ENCODE results near the gene RNPS1. TPM values are rescaled to one million over a fixed set of nuclear protein-coding genes. Genes with fewer than 3 reads are reported as not detected.

RNPS1 gene
- total and polyA plus RNA-seq, 2 donors (not counting 1 experiment from before 2014, with no cell fraction given), result 38.1 to 115 TPM

DNA sequence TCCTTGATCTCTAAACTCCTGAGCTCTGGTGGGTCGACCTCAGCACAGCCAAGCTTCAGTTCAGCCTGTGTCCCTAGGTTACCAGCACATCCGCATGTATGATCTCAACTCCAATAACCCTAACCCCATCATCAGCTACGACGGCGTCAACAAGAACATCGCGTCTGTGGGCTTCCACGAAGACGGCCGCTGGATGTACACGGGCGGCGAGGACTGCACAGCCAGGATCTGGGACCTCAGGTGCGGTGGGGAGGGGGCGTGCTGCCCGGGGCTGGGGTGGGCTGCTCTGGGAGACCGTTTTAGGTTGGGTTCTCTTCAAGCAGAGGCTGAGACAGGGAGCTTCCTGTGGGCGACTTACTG is 61.5 kb downstream of the RNPS1 start:
- Histone ChIP-seq H3K27me3 (ENCODE audit: control insufficient read depth, insufficient read depth, low read length) (no peaks in the 10 kb centered on the region), H3K9me3 (ENCODE audit: control insufficient read depth, insufficient read depth, low read depth, low read length) (no peaks in the 10 kb centered on the region), H3K9ac (ENCODE audit: insufficient read depth, low read length) (no peak overlapping the region), H2AFZ (ENCODE audit: low read length) (no peak overlapping the region), H3K4me3 (replicated peaks in 1 of 4; ENCODE audit: control extremely low read depth in 1 of 4, insufficient read depth in 1 of 4, low read depth in 3 of 4, low read length in 4 of 4) (peak overlapping the region; percentile 62 to 83 (median 75)), H3K36me3 (ENCODE audit: control insufficient read depth, insufficient read depth, low read length) (peaks cover 25% of the 10 kb centered on the region), H3K4me2 (ENCODE audit: extremely low read depth, insufficient read depth, low read length) (peak overlapping the region; percentile 92), H4K20me1 (ENCODE audit: control insufficient read depth, extremely low read depth, insufficient read depth, low read length) (no peaks in the 10 kb centered on the region), H3K79me2 (ENCODE audit: control insufficient read depth, insufficient read depth, low read length) (peaks cover 7% of the 10 kb centered on the region), H3K4me1 (ENCODE audit: control insufficient read depth, extremely low read depth, insufficient read depth, low read length) (peaks cover 2% of the 10 kb centered on the region), H3K27ac (ENCODE audit: insufficient read depth, low read length) (peak overlapping the region; percentile 84)
- TF ChIP-seq CTCF (conservative IDR thresholded peaks at IDR 0.05 in 1 of 2, IDR thresholded peaks at IDR 0.05 in 1 of 2; ENCODE audit: low read depth in 1 of 2, low read length in 2 of 2) (no peak), EZH2 (IDR thresholded peaks at IDR 0.05; ENCODE audit: low read length, missing control alignments) (no peak)
- DNase-seq (ENCODE audit: low read depth in 2 of 2), result no peak

DNA sequence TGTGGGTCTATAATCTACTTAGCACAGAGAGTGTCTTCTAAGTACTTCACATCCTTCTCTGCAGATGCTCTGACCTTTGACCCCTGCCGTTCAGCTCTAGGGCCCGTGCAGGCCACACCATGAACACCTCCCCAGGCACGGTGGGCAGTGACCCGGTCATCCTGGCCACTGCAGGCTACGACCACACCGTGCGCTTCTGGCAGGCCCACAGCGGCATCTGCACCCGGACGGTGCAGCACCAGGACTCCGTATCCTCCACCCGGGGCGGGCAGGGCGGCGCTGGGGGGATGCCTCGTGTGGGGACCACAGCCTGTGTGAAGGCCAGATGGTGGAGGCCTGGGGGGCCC is 62.0 kb downstream of the RNPS1 start:
- peak overlapping the region; percentile 94 for H3K9ac ChIP-seq (ENCODE audit: insufficient read depth, low read length)
- H3K36me3 ChIP-seq (ENCODE audit: control insufficient read depth, insufficient read depth, low read length), result peaks cover 25% of the 10 kb centered on the region
- DNase-seq (ENCODE audit: low read depth in 2 of 2), result no peak
- no peaks in the 10 kb centered on the region for H3K9me3 ChIP-seq (ENCODE audit: control insufficient read depth, insufficient read depth, low read depth, low read length)
- H4K20me1 ChIP-seq (ENCODE audit: control insufficient read depth, extremely low read depth, insufficient read depth, low read length), result no peaks in the 10 kb centered on the region
- H3K27ac ChIP-seq (ENCODE audit: insufficient read depth, low read length), result peak overlapping the region; percentile 84
- no peaks in the 10 kb centered on the region for H3K27me3 ChIP-seq (ENCODE audit: control insufficient read depth, insufficient read depth, low read length)
- H3K4me1 ChIP-seq (ENCODE audit: control insufficient read depth, extremely low read depth, insufficient read depth, low read length), result peaks cover 2% of the 10 kb centered on the region
- H3K79me2 ChIP-seq (ENCODE audit: control insufficient read depth, insufficient read depth, low read length), result peaks cover 7% of the 10 kb centered on the region
- H3K4me2 ChIP-seq (ENCODE audit: extremely low read depth, insufficient read depth, low read length), result peak overlapping the region; percentile 92
- no peak for TF ChIP-seq EZH2 (IDR thresholded peaks at IDR 0.05; ENCODE audit: low read length, missing control alignments)
- no peak for TF ChIP-seq CTCF (conservative IDR thresholded peaks at IDR 0.05 in 1 of 2, IDR thresholded peaks at IDR 0.05 in 1 of 2; ENCODE audit: low read depth in 1 of 2, low read length in 2 of 2)
- peak overlapping the region; percentile 43 for H2AFZ ChIP-seq (ENCODE audit: low read length)
- H3K4me3 ChIP-seq (replicated peaks in 1 of 4; ENCODE audit: control extremely low read depth in 1 of 4, insufficient read depth in 1 of 4, low read depth in 3 of 4, low read length in 4 of 4), result peak overlapping the region; percentile 62 to 83 (median 75)

GRCh38 chr16:2205104-2205966 is 62.6 kb downstream of the RNPS1 start, which contains the start of gene MLST8:
Gene MLST8 (plus strand): TSS chr16:2205454. CDS start chr16:2206086, 632 bp downstream.
- DNase-seq (ENCODE audit: low read depth in 2 of 2), result peak; percentile 79 to 88
- Histone ChIP-seq H3K9ac (ENCODE audit: insufficient read depth, low read length) (peak within 1 kb of the TSS; percentile 94), H3K36me3 (ENCODE audit: control insufficient read depth, insufficient read depth, low read length) (peaks cover 25% of the 10 kb centered on the region), H3K9me3 (ENCODE audit: control insufficient read depth, insufficient read depth, low read depth, low read length) (no peaks in the 10 kb centered on the region), H3K27me3 (ENCODE audit: control insufficient read depth, insufficient read depth, low read length) (peaks cover under 1% of the 10 kb centered on the region), H3K27ac (ENCODE audit: insufficient read depth, low read length) (peak within 1 kb of the TSS; percentile 84), H4K20me1 (ENCODE audit: control insufficient read depth, extremely low read depth, insufficient read depth, low read length) (no peaks in the 10 kb centered on the region), H3K4me3 (replicated peaks in 1 of 4; ENCODE audit: control extremely low read depth in 1 of 4, insufficient read depth in 1 of 4, low read depth in 3 of 4, low read length in 4 of 4) (peak within 1 kb of the TSS; percentile 62 to 83 (median 75)), H3K79me2 (ENCODE audit: control insufficient read depth, insufficient read depth, low read length) (peaks cover 7% of the 10 kb centered on the region), H3K4me2 (ENCODE audit: extremely low read depth, insufficient read depth, low read length) (peak within 1 kb of the TSS; percentile 92), H3K4me1 (ENCODE audit: control insufficient read depth, extremely low read depth, insufficient read depth, low read length) (peaks cover 2% of the 10 kb centered on the region), H2AFZ (ENCODE audit: low read length) (peak within 1 kb of the TSS; percentile 80)
- no peak for TF ChIP-seq CTCF (conservative IDR thresholded peaks at IDR 0.05 in 1 of 2, IDR thresholded peaks at IDR 0.05 in 1 of 2; ENCODE audit: low read depth in 1 of 2, low read length in 2 of 2)
- no peak for TF ChIP-seq EZH2 (IDR thresholded peaks at IDR 0.05; ENCODE audit: low read length, missing control alignments)

Data from fibroblast of lung (primary cell).